ENCODE results near the gene FGFBP3. TPM values are rescaled to one million over a fixed set of nuclear protein-coding genes. Genes with fewer than 3 reads are reported as not detected.
"Not testable (repeated sequence)": the region's sequence is repeated elsewhere in the genome, so short reads cannot be mapped to it uniquely, and the experiment has no call there.

FGFBP3 gene
- total RNA-seq, 1 donor from 2014 or later = 0.93 TPM

DNA sequence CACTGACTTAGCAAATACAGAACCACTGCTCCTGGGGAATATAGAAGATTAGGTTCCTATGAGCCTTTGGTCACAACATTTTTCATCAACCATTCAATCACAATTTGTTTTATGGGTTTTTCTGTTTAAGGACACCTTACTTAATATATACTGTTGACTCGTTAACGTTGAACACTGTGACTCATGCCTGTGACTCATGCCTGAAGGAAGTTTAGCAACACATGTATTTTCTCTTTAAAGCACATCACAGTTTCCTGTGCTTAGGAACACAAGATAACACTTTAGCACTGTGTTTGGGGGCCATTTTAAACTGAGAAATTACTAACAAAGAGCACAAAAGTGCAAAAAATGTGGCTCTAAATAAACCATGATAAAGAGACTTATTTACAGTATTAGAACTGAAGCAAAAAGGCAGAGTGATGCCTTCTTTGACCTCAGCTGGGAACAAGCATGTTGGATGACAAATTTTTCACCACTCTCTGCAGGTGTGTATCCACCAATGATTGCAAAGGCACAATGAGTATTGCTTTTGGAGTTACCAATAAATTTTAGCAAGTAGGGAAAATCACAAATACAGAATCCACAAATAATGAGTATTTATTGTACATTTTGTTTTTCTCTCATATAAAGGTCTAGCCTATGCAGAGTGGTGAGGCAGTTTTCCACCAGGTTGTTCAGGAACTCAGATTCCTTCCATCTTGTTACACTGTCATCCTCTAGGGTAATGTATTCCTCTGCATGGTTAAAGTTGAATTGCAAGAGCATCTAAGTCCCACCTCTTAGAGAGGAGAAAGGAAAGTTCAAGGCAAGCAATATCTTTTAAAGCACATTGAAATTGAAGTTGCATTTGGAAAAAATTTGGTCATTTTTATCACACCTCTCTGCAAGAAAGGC, 7.3 kb downstream of the FGFBP3 start:
- DNase-seq (ENCODE audit: extremely low read depth, low read depth, low spot score) = peak; percentile 94

GRCh38 chr10:91897421-91897820, 11.9 kb downstream of the FGFBP3 start:
- no peak for DNase-seq (ENCODE audit: extremely low read depth, low read depth, low spot score)

GRCh38 chr10:91896212-91896756, 13.0 kb downstream of the FGFBP3 start:
- no peak for DNase-seq (ENCODE audit: extremely low read depth, low read depth, low spot score)

- DNase-seq (ENCODE audit: extremely low read depth, low read depth, low spot score) = not testable (repeated sequence)
These were observed 15.0 kb downstream of the FGFBP3 start for GRCh38 chr10:91894261-91894685.

- DNase-seq (ENCODE audit: extremely low read depth, low read depth, low spot score) = no peak
These were observed 16.2 kb downstream of the FGFBP3 start for GRCh38 chr10:91893051-91893450.

DNA sequence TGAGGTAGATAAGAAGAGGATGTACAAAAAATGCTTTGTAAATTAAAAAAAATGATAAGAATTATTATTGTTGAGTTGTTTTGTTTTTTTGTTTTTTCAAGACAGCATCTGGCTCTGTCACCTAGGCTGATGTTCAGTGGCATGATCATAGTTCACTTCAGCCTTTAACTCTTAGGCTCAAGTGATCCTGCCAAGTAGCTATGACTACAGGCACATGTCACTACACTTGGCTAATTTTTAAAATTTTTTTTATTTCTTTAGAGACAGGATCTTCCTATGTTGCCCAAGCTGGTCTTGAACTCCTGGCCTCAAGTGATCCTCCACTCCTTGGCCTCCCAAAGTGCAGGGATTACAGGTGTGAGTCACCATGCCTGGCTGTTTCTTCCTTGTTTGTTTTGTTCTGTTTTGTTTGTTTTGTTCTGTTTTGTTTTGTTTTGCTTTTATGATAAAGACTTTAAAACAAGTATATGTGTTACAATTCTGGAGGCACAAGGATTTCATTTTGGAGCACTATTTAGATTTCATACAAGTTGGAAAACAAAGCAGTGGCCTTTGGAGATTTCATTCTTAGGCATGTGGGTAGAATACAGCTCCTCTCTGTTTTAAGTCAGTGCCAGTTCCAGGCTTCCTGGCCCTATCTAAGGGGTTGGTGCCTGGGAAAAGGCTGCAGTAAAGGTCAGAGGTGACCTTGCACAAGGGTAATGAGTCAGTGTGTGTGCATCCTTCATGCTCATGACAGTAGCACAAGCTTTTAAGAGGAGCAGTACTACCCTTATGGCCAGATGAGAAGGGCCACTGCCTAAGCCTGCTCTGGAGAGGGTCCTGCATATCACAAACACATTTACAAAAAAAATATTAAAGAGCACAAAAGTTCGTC, 17.9 kb downstream of the FGFBP3 start:
- no peak for DNase-seq (ENCODE audit: extremely low read depth, low read depth, low spot score)

- no peak for DNase-seq (ENCODE audit: extremely low read depth, low read depth, low spot score)
These were observed 21.8 kb downstream of the FGFBP3 start for GRCh38 chr10:91887272-91888076.

DNA sequence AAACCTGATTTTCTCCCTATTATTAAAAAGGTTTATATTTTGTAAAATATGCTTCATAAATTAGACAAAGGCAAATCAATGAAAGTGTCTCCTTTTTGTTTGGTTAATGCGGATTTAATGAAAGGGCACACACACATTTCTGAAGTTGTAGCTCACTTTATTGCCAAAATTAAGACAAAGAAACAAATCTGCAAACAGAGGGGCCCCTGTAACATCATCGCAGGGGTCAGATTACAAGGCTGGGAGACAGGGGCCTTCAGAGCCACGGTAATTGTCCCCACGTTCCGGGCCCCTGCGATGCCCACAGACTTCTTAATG, 22.4 kb downstream of the FGFBP3 start:
- no peak for DNase-seq (ENCODE audit: extremely low read depth, low read depth, low spot score)

GRCh38 chr10:91885362-91886079, 23.8 kb downstream of the FGFBP3 start:
- DNase-seq (ENCODE audit: extremely low read depth, low read depth, low spot score) = no peak

GRCh38 chr10:91884536-91884935, 24.8 kb downstream of the FGFBP3 start:
- no peak for DNase-seq (ENCODE audit: extremely low read depth, low read depth, low spot score)

GRCh38 chr10:91883549-91884444, 25.5 kb downstream of the FGFBP3 start:
- DNase-seq (ENCODE audit: extremely low read depth, low read depth, low spot score) = no peak

DNA sequence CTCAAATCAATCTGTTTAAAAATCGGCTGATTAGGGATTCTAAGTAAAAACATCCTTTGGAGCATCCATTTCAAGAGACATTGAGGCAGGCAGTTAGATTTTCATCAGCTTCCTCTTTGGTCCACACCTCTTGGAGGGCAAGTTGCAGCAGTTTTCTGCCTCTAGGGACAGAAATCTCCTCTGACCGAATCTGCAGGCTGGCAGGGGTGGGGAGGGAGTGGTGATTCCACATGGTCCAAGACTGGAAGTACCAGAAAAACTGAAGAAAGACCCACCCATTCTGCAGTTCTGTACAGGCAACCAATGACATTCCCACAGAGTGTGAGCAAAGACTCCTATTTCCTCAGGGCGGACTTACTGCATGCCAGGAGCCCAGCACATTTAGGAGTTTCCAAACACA, 29.0 kb downstream of the FGFBP3 start:
- DNase-seq (ENCODE audit: extremely low read depth, low read depth, low spot score) = no peak

DNA sequence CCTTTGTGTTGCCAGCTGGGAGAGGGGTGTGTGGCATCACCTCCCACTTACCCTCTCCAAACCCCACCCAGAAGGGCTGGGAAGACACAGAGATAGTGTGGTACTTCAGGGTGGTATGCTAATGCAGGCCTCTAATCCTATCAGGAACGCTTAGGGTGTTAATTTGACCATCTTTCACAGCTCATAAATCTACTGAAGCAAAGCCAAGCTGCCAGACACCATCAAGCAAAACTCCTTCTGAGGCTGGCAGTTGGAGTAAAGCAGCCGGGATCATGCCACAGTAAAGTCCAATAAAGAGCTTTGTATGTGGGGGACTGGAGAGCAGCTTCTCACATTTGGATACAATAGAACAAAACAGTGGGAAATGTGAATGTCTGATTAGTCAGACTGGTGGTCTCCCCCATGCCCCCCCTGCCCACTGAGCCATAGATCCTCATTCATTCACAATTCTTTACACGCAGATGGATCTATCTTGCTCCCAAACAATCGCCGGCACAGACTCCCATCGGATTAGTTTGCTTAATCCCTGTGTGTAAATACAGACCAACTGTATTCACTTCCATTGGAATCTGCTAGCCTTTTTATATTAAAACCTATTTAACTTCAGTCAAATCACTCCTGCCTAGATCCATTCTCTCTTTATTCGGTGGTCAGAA, 29.6 kb downstream of the FGFBP3 start:
- DNase-seq (ENCODE audit: extremely low read depth, low read depth, low spot score) = no peak

DNA sequence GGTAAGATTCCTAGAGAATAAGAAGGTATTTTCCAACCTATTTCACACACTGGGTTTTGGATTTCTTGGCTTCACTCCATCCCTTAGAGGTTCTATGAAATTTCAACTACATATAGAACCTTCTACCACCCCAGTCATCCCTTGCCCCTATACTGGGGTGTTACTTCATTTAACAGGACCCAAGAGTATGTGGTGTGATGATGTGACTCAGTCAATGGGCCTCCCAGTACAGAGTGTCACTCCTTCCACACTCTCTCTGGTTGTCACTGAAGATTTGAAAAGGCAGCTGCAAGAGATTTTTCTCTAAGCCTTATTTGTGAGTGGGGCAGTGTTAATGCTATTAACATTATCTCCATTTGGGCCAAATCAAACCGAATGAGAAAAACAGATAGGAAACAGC, 33.5 kb downstream of the FGFBP3 start:
- DNase-seq (ENCODE audit: extremely low read depth, low read depth, low spot score) = no peak

DNA sequence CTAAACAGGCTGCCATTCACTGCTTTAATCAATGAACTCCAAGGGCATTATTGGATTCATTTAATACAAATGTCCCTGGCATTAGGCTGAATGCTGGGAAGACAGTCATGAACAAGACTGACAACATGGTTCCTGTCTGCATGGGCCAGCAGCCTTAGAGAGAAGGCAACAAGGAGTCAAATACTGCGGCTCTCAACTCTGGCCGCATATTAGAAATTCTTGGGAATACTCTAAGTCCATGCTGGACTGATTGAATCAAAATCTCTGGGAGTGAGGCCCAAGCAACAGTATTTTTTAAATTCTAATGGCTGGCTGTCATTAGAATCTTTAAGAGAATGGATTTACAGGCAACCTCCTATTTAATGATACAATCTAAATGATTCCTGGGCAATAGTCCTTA, 34.1 kb downstream of the FGFBP3 start:
- no peak for DNase-seq (ENCODE audit: extremely low read depth, low read depth, low spot score)

- no peak for DNase-seq (ENCODE audit: extremely low read depth, low read depth, low spot score)
These were observed 43.7 kb downstream of the FGFBP3 start for GRCh38 chr10:91865562-91866081.

DNA sequence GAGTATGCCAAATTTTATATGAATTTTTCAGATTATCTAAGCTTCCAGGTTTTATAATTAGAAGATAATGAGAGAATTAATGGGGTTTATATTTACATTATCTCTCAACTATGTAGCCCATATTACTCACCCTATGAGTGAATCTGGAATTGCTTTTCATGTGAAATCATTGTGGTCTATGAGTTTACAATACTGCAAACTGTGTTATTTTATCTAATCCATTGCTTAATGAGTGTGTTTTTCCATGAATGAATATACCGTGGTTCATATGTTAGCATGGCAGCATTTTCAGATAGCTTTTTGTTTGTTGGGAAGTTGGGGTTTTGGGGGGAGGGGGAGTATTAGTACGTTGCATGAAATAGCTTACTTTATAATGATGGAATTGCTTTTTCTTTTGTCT, 44.5 kb downstream of the FGFBP3 start:
- DNase-seq (ENCODE audit: extremely low read depth, low read depth, low spot score) = no peak

- no peak for DNase-seq (ENCODE audit: extremely low read depth, low read depth, low spot score)
These were observed 45.2 kb downstream of the FGFBP3 start for GRCh38 chr10:91864099-91864498.

All from glomerular endothelial cell (primary cell).